ENCODE measurements around the gene EFCC1. TPM values are rescaled to one million over a fixed set of nuclear protein-coding genes. Genes with fewer than 3 reads are reported as not detected.

Gene EFCC1
- total and polyA plus RNA-seq, 2 of the 13 experiments (the other 11 are each of a cell fraction or from before 2014, with no cell fraction given): not detected

DNA sequence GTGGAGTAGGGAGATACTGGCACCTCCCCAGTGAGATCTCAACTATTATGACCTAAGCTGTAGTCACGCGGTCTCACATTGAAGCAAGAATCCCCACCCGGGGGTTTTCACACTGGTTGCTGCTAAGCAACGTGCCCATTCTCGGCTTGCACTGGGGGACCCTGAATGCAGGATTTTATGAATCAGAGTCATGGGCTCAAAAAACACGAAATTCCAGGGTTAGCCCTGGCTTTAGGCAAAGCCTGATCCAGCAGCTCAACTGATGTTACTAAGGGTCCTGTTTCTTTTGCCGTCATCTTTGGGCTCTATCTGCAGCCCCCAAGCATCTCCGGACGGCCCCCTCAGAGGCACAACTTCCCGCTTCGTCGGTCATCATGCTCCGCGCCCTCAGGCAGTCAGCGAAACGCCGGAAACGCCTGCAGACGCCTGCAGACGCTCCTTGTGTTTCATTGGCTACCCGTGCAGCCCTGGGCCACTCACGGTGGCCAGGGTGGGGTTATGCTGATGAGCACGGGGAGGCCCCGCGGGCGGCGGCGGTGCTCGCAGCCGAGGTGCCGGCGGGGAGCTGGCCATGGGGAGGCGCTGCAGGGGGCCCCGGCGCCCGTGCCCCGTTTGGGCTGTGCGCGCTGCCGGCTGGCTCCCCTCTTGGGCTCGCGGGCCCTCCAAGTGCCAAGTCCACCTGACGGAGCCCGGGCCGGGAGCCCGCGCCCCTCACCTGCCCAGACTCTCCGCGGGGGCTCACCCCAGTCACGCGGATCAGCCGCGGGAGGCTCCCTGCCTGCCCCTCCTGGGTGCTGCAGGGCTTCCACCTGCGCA, 25.8 kb downstream of the EFCC1 start (continued):
- TF ChIP-seq, protein P1, sequence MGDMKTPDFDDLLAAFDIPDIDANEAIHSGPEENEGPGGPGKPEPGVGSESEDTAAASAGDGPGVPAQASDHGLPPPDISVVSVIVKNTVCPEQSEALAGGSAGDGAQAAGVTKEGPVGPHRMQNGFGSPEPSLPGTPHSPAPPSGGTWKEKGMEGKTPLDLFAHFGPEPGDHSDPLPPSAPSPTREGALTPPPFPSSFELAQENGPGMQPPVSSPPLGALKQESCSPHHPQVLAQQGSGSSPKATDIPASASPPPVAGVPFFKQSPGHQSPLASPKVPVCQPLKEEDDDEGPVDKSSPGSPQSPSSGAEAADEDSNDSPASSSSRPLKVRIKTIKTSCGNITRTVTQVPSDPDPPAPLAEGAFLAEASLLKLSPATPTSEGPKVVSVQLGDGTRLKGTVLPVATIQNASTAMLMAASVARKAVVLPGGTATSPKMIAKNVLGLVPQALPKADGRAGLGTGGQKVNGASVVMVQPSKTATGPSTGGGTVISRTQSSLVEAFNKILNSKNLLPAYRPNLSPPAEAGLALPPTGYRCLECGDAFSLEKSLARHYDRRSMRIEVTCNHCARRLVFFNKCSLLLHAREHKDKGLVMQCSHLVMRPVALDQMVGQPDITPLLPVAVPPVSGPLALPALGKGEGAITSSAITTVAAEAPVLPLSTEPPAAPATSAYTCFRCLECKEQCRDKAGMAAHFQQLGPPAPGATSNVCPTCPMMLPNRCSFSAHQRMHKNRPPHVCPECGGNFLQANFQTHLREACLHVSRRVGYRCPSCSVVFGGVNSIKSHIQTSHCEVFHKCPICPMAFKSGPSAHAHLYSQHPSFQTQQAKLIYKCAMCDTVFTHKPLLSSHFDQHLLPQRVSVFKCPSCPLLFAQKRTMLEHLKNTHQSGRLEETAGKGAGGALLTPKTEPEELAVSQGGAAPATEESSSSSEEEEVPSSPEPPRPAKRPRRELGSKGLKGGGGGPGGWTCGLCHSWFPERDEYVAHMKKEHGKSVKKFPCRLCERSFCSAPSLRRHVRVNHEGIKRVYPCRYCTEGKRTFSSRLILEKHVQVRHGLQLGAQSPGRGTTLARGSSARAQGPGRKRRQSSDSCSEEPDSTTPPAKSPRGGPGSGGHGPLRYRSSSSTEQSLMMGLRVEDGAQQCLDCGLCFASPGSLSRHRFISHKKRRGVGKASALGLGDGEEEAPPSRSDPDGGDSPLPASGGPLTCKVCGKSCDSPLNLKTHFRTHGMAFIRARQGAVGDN (CRISPR knock-in tag; IDR thresholded peaks at IDR 0.05): peak; percentile 89
- TF ChIP-seq, protein P2, sequence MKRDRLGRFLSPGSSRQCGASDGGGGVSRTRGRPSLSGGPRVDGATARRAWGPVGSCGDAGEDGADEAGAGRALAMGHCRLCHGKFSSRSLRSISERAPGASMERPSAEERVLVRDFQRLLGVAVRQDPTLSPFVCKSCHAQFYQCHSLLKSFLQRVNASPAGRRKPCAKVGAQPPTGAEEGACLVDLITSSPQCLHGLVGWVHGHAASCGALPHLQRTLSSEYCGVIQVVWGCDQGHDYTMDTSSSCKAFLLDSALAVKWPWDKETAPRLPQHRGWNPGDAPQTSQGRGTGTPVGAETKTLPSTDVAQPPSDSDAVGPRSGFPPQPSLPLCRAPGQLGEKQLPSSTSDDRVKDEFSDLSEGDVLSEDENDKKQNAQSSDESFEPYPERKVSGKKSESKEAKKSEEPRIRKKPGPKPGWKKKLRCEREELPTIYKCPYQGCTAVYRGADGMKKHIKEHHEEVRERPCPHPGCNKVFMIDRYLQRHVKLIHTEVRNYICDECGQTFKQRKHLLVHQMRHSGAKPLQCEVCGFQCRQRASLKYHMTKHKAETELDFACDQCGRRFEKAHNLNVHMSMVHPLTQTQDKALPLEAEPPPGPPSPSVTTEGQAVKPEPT (CRISPR knock-in tag; IDR thresholded peaks at IDR 0.05; ENCODE audit: low read depth): no peak
- no peak for TF ChIP-seq ZBTB21 (CRISPR knock-in tag; IDR thresholded peaks at IDR 0.05)
- no peak for TF ChIP-seq NR1H2 (CRISPR knock-in tag; IDR thresholded peaks at IDR 0.05; ENCODE audit: borderline replicate concordance, low read depth)
- TF ChIP-seq MED13 (CRISPR knock-in tag; IDR thresholded peaks at IDR 0.05): no peak
- 0 out of 2 replicates have a peak, but pooled peaks have one; percentile 60 for TF ChIP-seq ZNF563 (CRISPR knock-in tag; IDR thresholded peaks at IDR 0.05)
- no peak for TF ChIP-seq ZNF136 (CRISPR knock-in tag; IDR thresholded peaks at IDR 0.05; ENCODE audit: low read depth)
- TF ChIP-seq, protein P3, sequence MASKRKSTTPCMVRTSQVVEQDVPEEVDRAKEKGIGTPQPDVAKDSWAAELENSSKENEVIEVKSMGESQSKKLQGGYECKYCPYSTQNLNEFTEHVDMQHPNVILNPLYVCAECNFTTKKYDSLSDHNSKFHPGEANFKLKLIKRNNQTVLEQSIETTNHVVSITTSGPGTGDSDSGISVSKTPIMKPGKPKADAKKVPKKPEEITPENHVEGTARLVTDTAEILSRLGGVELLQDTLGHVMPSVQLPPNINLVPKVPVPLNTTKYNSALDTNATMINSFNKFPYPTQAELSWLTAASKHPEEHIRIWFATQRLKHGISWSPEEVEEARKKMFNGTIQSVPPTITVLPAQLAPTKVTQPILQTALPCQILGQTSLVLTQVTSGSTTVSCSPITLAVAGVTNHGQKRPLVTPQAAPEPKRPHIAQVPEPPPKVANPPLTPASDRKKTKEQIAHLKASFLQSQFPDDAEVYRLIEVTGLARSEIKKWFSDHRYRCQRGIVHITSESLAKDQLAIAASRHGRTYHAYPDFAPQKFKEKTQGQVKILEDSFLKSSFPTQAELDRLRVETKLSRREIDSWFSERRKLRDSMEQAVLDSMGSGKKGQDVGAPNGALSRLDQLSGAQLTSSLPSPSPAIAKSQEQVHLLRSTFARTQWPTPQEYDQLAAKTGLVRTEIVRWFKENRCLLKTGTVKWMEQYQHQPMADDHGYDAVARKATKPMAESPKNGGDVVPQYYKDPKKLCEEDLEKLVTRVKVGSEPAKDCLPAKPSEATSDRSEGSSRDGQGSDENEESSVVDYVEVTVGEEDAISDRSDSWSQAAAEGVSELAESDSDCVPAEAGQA (IDR thresholded peaks at IDR 0.05; ENCODE audit: low read depth): no peak
- TF ChIP-seq, protein P3 (CRISPR knock-in tag; IDR thresholded peaks at IDR 0.05; ENCODE audit: borderline replicate concordance): no peak
- TF ChIP-seq ERF (CRISPR knock-in tag; IDR thresholded peaks at IDR 0.05): peak; percentile 64; the same call in 1 of the 2 replicates
- TF ChIP-seq, protein P4, sequence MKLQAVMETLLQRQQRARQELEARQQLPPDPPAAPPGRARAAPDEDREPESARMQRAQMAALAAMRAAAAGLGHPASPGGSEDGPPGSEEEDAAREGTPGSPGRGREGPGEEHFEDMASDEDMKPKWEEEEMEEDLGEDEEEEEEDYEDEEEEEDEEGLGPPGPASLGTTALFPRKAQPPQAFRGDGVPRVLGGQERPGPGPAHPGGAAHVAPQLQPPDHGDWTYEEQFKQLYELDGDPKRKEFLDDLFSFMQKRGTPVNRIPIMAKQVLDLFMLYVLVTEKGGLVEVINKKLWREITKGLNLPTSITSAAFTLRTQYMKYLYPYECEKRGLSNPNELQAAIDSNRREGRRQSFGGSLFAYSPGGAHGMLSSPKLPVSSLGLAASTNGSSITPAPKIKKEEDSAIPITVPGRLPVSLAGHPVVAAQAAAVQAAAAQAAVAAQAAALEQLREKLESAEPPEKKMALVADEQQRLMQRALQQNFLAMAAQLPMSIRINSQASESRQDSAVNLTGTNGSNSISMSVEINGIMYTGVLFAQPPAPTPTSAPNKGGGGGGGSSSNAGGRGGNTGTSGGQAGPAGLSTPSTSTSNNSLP (IDR thresholded peaks at IDR 0.05; ENCODE audit: low read depth, low read length): no peak
- no peak for TF ChIP-seq KLF11 (CRISPR knock-in tag; IDR thresholded peaks at IDR 0.05)
- no peak for TF ChIP-seq U2AF1 (optimal IDR thresholded peaks at IDR 0.05; ENCODE audit: low read depth, low read length)
- peak; percentile 61; the same call in 1 of the 2 replicates for TF ChIP-seq SP4 (CRISPR knock-in tag; IDR thresholded peaks at IDR 0.05)
- 0 out of 2 replicates have a peak, but pooled peaks have one; percentile 38 for TF ChIP-seq ZNF709 (CRISPR knock-in tag; IDR thresholded peaks at IDR 0.05)

All from HepG2 (cell line).